Stimulated activated CD8-positive, alpha-beta memory T cell treated with anti-CD3 and anti-CD28 coated beads, Interleukin-15, amount 100 ng/mL, for 24 hours (primary cell): ENCODE measurements around the gene LRCOL1.
"Not testable (repeated sequence)": the region's sequence is repeated elsewhere in the genome, so short reads cannot be mapped to it uniquely, and the experiment has no call there.

ENCODE experiments used
- DNase-seq: peaks from one replicate; pipeline ENCODE4 v3.0.0-alpha.2; 2020; ENCODE audit warnings: low read depth

Gene LRCOL1

GRCh38 chr12:132600048-132601032 is 10.0 kb downstream of the LRCOL1 start:
- DNase-seq: no peak

DNA sequence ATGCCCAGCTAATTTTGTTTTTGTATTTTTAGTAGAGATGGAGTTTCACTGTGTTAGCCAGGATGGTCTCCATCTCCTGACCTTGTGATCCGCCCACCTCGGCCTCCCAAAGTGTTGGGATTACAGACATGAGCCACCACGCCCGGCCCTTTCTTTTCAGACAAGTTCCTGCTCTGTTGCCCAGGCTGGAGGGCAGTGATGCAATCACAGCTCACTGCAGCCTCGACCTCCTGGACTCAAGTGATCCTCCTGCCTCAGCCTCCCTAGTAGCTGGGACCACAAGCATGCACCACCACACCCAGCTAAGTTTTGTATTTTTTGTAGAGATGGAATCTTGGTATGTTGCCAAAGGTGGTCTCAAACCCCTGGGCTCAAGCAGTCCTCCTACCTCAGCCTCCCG is 10.9 kb downstream of the LRCOL1 start:
- not testable (repeated sequence) for DNase-seq

- DNase-seq: no peak
These were observed 12.8 kb downstream of the LRCOL1 start for GRCh38 chr12:132597333-132598316.

DNA sequence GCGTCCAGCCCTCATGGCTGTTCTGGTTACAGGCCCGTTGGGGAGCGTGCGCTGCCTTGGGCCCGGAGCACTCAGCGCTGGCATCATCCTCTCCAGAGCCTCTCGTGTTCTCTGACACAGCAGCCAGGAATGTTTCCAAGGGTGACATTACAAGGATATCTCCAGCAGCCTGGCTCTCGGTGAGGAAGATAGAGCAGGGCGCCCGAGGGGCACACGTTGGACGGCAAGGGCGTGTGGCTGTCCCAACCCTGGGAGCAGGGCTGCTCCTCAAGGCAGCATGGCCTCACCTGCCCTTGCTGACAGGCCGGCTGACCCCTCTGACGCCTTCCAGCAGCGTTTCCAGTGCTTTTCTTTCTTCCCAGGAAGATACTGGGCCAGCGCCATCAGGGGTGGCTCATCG is 14.4 kb downstream of the LRCOL1 start:
- DNase-seq: no peak

DNA sequence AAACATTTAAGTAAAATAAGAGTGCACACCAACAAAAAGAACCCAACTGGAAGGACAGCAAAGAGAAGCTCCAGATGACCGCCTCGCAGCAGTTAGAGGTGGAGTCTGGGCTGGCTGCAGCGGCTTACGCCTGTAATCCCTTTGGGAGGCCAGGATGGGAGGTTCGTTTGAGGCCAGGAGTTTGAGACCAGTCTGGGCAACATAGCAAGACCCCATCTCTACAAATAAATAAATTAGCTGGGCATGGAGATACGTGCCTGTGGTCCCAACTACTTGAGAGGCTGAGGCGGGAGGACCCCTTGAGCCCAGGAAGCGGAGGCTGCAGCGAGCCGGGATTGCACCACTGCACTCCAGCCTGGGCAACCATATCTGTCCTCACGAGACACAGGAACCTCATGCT is 15.2 kb downstream of the LRCOL1 start:
- DNase-seq: no peak

- DNase-seq: no peak
These were observed 16.4 kb downstream of the LRCOL1 start for GRCh38 chr12:132593938-132594358.

GRCh38 chr12:132593521-132593920 is 16.9 kb downstream of the LRCOL1 start:
- DNase-seq: no peak

DNA sequence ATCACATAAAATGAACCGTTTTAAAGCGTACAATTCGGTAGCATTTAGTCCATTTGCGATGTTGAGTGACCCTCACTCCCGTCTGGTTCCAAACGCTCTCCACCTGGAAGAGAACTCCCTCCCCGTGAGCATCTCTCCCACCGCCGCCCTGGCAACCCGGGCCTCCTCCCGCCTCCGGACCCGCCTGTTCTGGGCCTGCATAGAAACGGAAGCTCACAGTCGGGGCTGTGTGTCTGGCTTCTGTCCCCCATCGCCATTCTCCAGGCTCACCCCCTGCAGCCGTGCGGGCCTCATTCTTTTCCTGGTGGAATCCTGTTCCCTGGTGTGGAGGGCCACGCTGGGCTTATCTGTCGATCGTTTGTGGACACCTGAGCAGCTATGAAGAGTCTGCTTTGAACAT is 17.3 kb downstream of the LRCOL1 start:
- no peak for DNase-seq

DNA sequence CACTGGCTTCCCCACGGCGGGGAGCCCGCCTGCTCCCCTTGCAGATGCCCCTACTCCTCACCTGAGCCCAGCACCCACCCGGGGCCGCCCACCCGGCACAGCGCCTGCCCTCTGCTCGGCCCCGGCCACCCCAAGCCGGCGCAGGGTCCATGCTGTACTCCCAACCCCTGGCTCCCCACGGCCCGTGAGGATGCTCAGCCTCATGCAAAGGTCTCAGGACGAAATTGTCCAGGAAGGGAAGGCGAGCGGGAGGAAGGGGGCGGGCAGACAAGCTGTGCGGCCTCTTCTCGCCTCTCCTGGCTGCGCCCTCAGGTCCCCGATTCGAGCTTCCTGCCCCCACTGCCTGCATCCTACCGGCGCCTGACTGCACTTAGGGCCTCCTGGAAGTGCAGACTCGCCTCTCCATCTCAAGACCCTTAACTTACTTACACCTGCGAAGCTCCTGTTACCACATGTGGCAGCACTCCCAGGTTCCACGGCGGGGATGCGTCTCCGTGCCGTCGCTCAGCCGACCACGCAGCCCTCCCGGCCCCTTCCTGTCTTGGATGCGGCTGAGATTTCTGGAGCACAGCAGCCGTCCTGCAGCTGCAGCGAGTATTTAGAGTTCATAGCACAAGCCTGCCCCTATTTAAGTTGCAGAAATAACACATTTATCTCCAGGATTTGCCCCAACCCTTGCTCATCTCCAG is 18.0 kb downstream of the LRCOL1 start:
- no peak for DNase-seq

- no peak for DNase-seq
These were observed 19.1 kb downstream of the LRCOL1 start for GRCh38 chr12:132591107-132591935.

GRCh38 chr12:132588821-132589669 is 21.3 kb downstream of the LRCOL1 start:
- no peak for DNase-seq

DNA sequence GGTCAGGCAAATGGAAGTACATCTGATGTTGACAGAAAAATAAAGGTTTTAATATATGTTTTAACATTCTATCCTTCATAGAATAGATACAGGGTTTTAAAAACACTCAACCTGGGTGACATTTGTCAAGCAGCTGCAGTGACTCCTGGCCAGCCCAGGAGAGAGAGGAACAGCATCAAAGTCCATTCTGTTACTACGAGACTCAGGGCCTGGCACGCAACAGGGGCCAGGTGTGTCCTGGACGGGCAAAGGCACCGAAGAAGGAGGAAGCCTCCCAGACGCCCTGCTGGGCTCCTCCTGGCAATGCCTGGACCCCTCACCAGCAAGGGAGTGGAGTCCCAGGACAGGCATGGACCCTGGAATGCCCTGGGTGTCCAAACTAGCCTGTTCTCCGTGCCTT is 22.1 kb downstream of the LRCOL1 start:
- no peak for DNase-seq

- no peak for DNase-seq
These were observed 22.6 kb downstream of the LRCOL1 start for GRCh38 chr12:132587781-132588180.

DNA sequence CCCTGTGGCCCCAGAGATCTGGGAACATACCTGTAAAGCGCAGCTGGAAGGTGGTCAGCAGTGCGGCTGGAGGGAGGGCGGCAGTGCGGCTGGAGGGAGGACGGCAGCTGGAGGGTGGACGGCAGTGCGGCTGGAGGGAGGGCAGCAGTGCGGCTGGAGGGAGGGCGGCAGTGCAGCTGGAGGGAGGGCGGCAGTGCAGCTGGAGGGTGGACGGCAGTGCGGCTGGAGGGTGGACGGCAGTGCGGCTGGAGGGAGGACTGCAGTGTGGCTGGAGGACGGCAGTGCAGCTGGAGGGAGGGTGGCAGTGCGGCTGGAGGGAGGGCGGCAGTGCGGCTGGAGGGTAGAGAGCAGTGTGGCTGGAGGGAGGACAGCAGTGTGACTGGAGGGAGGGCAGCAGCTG is 23.5 kb downstream of the LRCOL1 start:
- no peak for DNase-seq

DNA sequence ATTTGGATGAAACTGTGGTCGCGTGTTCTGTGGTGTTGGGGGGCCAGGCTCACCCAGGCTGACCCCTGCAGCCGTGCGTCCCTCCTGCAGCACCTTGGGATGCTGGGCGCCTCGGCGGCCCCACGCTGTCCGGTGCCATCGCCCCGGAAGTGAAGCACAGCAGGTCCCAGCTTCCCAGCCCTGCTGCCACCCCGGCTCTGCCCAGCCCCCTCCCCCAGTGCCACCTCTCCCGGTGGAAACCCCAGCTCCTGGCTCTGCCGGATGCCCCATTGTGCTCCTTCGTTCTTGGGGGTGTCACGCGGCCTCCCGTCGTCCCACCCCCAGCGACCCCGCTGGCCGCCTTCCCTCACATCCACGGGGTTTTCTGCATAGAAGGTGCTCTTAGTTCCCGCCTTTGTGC is 25.2 kb downstream of the LRCOL1 start:
- no peak for DNase-seq

DNA sequence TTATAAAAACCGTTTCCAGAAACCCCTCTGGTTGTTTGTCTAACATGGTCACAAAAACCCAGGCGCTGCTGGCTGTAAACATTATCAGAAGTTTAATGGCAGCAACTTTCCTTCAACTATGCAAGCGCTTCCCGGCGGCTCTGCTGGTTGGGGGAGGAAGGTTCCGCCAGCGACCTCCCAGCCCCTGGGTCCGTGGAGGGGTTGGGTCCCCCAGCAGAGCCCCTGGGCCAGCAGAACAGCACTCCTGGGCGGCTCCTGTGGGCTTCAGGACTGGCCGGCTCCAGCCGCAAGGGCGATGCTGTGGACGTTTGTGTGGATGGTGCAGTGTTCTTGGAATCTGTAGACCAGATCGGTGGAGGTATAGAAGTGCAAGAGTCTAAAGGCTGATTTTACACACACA is 26.0 kb downstream of the LRCOL1 start:
- no peak for DNase-seq

DNA sequence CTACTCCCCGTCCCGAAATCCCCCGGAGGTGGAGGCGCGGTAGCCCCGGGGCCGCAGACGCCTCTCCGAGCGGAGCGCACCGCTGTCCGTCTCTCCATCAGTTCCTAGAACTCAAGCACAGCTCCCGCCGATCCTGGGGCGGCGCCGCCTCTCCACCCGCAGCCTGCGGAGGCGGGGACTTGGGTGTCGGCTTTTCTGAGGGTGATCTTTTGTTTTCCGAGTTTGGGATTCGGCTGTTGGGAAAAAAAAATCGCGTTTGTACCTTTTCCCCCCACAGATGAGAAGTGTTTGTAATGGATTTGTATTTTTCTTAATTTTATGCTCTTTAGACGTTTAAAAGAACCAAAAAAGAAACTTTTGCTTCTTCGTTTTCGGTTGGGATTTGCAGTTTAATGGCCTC is 26.6 kb downstream of the LRCOL1 start:
- DNase-seq: no peak

DNA sequence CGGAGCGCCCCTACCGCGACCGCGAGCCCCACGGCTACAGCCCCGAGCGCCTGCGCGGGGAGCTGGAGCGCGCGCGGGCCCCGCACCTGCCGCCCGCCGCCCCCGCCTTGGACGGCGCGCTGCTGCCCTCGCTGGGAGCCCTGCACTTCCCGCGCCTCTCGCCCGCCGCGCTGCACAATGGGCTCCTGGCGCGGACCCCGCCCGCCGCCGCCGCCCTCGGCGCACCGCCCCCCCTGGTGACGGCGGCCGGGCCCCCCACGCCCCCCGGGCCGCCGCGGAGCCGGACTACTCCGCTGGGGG is 27.0 kb downstream of the LRCOL1 start:
- DNase-seq: no peak

- DNase-seq: no peak
These were observed 27.6 kb downstream of the LRCOL1 start for GRCh38 chr12:132582582-132583410.

DNA sequence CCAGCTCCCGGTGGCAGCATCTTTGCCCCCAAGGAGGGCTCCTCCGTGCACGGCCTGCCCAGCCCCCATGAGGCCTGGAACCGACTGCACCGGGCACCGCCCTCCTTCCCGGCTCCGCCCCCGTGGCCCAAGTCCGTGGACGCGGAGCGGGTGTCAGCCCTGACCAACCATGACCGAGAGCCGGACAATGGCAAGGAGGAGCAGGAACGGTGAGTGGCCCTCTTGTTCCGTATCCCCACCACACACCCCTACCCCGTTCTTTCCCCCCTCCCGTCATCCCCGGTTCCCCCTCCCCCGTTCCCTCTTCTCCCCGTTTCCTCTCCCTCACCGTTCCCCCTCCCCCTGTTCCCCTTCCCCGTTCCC is 28.3 kb downstream of the LRCOL1 start:
- DNase-seq: no peak
